Spleen (tissue), 7 donors: ENCODE measurements around the gene GBP7.

ENCODE experiments used
- POLR2A ChIP-seq, 3 donors: fragments of 450-650 bp; IDR thresholded peaks; one replicate each; pipeline ENCODE4 v1.5.1; 2017; ENCODE audit warnings: antibody characterized with exemption in 3 of 3, mild to moderate bottlenecking in 1 of 3
- POLR2AphosphoS5 ChIP-seq, 3 donors: sonication (generic); formaldehyde crosslinking; IDR thresholded peaks; one replicate each; pipeline ENCODE4 v1.5.1; 2017; ENCODE audit warnings: antibody characterized with exemption in 3 of 3
- TF ChIP-seq, protein P1 (sequence below), 11 experiments: fragments of 200-600 bp in 7 of 11; fragments of 450-650 bp in 4 of 11; sonication (generic) in 4 of 11; IDR thresholded peaks in 8 of 11; conservative IDR thresholded peaks in 3 of 11; 1 replicate in 7 of 11; 2 replicates in 4 of 11; pipeline versions ENCODE4 v1.4.0 to v1.8.0; 2016 to 2021; ENCODE audit warnings: antibody characterized with exemption in 11 of 11, inconsistent platforms in 4 of 11, mild to moderate bottlenecking in 1 of 11
- donor health status: DM: no; HTN: no; CAD: no; lungs with moderate emphysema.
- donor health status: DM: no; HTN: no; CAD: no.
- donor health status: DM: no; HTN: no; CAD: no.

GRCh38 chr1:89104687-89105086, 71.1 kb downstream of the GBP7 start:
- TF ChIP-seq POLR2A (IDR thresholded peaks at IDR 0.05): no peak
- TF ChIP-seq, protein P1, sequence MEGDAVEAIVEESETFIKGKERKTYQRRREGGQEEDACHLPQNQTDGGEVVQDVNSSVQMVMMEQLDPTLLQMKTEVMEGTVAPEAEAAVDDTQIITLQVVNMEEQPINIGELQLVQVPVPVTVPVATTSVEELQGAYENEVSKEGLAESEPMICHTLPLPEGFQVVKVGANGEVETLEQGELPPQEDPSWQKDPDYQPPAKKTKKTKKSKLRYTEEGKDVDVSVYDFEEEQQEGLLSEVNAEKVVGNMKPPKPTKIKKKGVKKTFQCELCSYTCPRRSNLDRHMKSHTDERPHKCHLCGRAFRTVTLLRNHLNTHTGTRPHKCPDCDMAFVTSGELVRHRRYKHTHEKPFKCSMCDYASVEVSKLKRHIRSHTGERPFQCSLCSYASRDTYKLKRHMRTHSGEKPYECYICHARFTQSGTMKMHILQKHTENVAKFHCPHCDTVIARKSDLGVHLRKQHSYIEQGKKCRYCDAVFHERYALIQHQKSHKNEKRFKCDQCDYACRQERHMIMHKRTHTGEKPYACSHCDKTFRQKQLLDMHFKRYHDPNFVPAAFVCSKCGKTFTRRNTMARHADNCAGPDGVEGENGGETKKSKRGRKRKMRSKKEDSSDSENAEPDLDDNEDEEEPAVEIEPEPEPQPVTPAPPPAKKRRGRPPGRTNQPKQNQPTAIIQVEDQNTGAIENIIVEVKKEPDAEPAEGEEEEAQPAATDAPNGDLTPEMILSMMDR (IDR thresholded peaks at IDR 0.05 in 8 of 11, conservative IDR thresholded peaks at IDR 0.05 in 3 of 11): no peak
- peak in 1 of 3 donors; percentile 50 for TF ChIP-seq POLR2AphosphoS5 (IDR thresholded peaks at IDR 0.05)
